Measurements from ENCODE around the gene RAPGEF3.

DNA sequence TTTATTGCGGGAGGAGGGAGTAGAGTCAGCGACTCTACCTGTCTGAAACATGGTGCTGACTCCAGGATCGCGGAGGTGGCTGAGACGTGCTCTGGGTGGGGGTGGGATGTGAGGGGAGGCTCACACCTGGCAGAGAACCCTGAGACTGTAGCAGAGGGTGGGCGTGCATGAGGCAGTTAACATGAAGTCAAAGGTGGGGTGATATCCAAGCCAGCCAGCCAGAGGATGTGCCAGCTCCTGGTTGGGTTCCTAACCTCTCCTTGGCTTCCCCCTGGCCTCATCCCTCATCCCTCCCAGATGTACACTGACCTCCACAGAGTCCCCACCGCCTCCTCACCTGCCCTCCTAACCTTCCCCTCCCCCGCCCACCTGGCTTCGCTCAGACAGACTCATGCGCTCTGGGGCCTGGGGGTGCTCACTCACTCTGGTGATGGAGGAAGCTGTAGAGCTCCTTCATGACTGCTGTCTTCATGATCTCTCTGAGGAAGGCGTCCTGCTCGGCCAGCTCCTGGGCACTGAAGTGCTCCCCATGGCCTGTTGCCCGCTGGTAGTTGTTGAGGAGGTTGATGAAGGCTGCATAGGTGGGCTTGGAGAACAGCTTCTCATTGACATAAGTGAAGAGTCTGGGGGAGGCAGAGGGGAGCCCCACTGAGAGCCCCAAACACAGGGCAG lies 42.7 kb downstream of the RAPGEF3 start:
- no peak for TF ChIP-seq POLR2A (IDR thresholded peaks at IDR 0.05; ENCODE audit: low read depth, low read length)
- TF ChIP-seq POU2F2 (IDR thresholded peaks at IDR 0.05; ENCODE audit: low read depth, low read length): no peak

Measured in GM12891 (cell line).